ENCODE measurements around the gene GMFB.

The GMFB gene

DNA sequence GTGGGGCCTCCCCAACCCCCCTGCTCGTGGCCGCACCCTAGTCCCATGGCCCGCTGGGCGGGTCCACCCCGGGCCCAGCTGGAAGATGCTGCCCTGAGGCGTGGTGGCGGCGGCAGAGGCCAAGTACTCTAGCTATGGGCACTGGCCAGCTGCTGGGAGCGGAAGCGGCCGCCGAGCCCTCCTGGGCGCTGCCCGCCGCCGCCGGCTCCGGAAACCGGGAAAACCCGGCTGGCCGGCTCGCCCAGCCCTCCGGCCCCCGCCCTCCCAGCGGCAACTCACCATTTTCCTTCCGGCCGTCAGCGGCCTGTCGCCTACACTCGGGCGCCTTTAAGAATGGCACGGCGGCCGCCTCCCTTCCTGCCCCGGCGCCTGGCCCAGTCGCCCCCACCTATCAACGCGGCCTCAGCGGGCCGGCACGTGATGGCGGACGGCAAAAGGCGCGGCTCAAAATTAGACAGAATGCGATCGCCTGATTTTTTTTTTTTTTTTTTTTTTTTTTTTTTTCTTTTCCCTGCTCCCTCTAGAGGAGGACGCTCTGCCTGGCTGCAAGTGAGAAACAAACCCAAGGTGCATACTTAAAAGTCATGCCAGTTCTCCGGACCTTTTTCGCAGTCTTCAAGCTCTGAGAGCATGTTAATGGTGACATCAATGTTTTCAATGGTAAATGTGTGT, at the start of gene GMFB:
TSS of gene GMFB (minus strand) at position 335 of the 672 bp plus-strand sequence. CDS start at position 282, 53 bp downstream.
- DNase-seq (ENCODE audit: extremely low read depth in 1 of 2, low read depth in 1 of 2): peak; percentile 66 to 83

DNA sequence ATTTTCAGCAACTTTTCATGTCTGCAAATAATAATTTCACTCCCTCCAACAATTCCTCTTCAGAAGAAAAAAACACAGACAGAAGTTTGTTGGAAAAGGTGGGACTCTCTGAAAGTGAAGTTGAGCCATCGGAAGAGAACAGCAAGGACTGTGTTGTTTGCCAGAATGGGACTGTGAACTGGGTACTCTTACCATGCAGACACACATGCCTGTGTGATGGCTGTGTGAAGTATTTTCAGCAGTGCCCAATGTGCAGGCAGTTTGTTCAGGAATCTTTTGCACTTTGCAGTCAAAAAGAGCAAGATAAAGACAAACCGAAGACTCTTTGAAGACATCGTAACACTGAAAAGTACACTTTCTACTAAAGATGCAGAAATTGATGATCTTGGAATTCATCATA, 49.3 kb upstream of the GMFB start:
- DNase-seq (ENCODE audit: extremely low read depth in 1 of 2, low read depth in 1 of 2): no peak

DNA sequence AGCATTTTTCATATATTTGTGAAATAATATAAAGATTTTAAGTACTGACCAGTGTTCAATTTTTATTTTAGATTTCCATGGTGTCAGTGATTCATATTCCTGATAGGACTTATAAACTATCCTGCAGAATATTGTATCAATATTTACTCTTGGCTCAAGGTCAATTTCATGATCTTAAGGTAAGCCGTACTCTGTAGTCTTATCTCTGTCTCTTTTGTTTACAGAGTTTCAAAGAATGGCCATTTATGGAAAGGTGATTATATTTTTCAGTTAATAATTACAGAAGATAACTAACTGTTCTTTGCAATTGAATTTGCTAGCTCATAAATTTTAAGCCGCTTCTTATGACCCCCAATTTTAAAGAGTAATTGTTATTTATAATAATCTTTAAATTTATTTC, 48.9 kb upstream of the GMFB start:
- no peak for DNase-seq (ENCODE audit: extremely low read depth in 1 of 2, low read depth in 1 of 2)

DNA sequence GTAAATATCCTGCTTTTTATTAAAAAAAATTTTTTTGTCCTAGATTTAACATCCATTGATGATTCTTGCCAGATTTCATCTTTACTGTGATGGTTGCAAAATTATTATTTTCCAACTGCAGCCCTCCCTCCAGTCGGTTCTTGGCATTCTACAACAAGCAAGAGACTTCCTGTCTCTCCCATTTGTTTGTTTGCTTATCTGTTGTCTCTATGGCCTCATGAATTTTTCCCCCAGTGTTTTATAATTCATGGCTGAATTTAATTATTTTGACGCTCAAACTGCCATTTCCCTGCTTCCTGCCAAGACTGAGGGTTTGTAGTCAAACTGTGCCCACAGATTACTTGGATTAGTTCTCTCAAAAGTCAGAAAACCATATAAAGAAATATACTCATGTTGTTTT, 46.9 kb upstream of the GMFB start:
- no peak for DNase-seq (ENCODE audit: extremely low read depth in 1 of 2, low read depth in 1 of 2)

DNA sequence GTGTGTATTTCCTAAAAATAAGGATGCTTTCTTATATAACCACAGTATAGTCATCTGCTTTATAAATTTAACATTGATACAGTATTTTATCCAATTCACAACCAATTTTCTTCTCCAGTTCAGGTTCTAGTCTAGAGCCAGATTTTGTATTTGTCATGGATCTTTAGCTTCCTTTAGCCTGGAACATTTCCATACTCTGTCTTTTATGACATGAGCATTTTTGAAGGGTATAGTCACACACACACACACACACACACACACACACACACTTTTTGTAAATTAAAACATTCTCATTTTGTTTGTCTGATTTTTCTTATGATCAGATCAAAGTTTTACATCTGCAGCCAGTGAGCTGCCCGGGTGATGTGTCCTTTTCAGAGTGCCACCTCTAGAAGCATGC, 46.3 kb upstream of the GMFB start:
- DNase-seq (ENCODE audit: extremely low read depth in 1 of 2, low read depth in 1 of 2): no peak

DNA sequence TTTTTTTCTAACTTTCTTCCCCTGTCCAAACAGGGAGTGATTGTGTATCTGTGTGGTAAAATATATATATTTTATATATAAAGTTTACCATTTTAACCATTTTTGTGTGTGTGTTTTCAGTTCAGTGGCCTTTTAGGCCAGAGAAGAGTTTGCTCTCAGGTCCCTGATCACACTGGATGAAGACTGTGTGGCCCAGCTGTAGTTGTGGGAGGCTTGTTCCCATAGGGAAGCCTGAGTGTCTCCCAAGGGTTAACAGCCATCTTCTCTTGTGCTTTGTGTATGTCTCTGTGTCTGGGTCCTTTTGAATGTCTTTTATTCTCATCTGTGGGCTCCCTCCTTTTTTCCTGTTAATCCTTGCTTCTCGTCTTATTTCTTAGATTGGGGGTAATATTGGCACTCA, 44.3 kb upstream of the GMFB start:
- DNase-seq (ENCODE audit: extremely low read depth in 1 of 2, low read depth in 1 of 2): no peak

DNA sequence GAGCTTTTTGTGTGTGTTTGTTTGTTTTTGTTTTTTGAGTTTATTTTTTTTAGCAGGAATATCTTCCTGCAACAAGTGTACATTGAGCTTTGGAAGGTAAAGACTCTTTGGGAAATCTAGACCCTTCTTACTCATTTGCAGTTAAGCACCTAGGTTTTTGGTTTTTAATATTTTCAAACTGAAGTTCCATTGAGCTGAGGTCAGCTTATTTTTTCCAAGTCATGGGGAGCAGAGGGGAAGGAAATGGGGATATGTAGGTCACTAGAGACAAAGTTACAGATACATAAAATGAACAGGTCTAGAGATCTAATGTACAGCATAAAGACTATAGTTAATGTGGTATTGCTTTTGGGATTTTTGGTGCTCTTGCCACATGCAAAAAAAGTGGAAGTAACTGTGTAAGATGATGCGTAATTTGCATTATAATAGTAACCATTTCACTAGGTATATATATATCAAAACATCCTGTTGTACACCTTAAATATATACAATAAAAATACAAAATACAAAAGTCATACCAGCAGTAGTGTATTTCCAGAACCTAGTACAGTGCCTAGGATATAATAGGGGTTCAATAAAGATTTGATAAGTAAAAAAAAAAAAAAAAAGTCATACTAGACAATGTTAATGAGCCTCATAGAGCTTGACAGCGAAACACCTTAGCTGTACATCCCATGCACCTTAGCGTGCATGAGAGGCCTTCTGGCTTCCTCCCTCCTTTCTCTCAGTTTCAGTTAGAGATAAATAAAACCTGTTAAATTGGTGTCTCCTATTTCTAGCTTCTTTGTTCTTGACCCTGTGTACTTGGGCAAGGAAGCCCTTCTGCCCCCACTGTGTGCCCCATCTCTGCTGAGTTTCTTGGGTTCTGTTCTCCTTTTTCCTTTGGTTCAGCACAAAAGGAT, 43.6 kb upstream of the GMFB start:
- DNase-seq (ENCODE audit: extremely low read depth in 1 of 2, low read depth in 1 of 2): no peak

DNA sequence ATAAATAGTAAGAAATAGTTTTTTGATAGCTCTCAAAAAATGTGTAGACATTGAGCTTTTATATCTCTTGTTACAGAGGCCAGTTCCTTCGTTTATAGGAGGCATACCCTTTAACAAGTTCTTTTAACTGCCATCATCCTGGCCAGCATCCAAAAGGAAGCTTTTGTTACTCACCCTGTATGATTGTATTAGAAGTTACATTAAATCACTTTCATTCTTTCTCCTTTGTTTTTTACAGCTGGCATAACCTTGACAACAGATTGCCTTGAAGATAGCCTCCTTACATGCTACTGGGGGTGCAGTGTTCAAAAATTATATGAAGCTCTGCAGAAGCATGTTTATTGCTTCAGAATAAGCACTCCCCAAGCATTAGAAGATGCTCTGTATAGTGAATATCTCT, 41.0 kb upstream of the GMFB start:
- no peak for DNase-seq (ENCODE audit: extremely low read depth in 1 of 2, low read depth in 1 of 2)

DNA sequence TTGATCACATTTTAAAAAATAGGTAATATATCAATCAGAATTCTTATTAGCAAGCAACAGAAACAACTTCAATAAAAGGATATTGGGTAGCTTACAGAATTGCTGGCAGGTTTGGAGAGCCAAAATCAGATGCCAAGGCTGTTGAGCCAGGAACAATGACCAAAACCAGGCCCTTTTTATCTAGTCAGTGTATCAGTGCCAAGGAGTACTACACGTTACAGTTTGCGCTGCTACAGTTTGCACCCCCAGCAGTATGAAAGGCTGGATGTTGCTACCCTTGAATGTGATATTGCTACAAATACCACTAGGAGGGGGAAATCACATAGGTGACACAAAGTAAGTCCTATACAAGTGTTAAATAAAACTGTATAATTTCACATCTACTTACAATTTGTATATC, 40.2 kb upstream of the GMFB start:
- DNase-seq (ENCODE audit: extremely low read depth in 1 of 2, low read depth in 1 of 2): no peak

DNA sequence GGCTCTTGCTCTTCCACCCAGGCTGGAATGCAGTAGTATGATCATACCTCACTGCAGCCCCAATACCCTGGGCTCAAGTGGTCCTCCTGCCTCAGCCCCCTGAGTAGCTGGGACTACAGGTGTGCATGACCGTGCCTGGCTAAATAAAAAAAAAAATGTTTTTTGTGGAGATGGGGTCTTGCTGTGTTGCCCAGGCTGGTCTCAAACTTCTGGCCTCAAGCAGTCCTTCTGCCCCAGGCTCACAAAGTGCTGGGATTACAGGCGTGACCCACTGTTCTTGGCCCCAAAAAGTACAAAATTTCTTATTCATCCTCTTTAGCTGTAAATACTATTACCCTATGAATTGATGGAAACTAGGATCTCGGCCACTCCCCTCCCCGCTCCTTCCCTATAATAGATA, 35.6 kb upstream of the GMFB start:
- DNase-seq (ENCODE audit: extremely low read depth in 1 of 2, low read depth in 1 of 2): no peak

DNA sequence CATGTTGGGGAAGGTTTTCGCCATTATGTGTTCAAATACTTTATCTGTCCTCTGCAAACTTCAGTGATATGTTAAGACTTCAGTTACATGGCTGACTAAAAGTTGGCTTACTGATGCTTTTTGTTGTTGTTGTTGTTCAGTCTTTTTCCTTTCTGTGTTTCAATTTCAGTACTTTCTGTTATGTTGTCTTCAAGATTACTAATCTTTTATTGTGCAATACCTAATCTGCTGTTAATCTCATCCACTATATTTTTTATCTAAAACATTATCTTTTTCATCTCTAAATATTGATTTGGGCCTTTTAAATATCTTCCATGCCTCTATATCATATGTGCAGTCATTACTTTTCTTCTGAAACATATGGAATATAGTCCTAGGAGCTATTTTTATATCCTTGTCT, 27.9 kb upstream of the GMFB start:
- no peak for DNase-seq (ENCODE audit: extremely low read depth in 1 of 2, low read depth in 1 of 2)

DNA sequence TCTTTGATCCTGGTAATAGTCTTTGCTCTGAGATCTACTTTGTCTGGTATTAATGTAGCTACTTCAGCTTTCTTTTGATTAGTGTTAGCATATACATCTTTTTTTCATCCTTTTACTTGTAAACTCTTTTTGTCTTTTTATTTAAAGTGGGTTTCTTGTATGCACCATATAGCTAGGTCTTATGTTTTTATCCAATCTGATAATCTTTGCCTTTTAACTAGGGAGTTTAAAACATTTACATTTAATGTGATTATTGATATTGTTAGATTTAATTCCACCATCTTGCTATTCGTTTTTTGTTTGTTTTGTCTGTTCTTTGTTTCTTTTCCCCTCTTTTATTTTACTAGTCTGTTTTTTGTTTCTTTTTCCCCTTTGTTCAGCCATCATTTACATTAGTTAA, 26.9 kb upstream of the GMFB start:
- DNase-seq (ENCODE audit: extremely low read depth in 1 of 2, low read depth in 1 of 2): no peak

DNA sequence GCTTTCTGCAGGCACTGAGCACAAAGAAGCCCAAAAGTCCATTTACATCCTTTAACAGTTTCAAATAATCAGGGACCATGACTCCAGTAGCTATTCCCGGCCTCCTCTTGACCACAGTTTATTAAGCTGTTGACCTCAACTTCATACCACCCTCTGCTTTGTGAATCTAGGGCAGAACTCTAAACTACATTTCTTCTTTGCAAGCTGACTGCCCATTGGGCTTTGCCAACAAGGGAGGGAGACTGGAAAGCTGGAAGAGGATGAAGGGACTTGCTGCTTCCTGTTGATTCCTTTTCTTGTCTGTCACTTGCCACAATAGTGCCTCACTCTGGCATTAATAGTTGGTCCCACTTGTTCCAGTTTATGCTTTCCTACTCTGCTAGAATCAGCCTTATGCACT, 23.6 kb upstream of the GMFB start:
- no peak for DNase-seq (ENCODE audit: extremely low read depth in 1 of 2, low read depth in 1 of 2)

DNA sequence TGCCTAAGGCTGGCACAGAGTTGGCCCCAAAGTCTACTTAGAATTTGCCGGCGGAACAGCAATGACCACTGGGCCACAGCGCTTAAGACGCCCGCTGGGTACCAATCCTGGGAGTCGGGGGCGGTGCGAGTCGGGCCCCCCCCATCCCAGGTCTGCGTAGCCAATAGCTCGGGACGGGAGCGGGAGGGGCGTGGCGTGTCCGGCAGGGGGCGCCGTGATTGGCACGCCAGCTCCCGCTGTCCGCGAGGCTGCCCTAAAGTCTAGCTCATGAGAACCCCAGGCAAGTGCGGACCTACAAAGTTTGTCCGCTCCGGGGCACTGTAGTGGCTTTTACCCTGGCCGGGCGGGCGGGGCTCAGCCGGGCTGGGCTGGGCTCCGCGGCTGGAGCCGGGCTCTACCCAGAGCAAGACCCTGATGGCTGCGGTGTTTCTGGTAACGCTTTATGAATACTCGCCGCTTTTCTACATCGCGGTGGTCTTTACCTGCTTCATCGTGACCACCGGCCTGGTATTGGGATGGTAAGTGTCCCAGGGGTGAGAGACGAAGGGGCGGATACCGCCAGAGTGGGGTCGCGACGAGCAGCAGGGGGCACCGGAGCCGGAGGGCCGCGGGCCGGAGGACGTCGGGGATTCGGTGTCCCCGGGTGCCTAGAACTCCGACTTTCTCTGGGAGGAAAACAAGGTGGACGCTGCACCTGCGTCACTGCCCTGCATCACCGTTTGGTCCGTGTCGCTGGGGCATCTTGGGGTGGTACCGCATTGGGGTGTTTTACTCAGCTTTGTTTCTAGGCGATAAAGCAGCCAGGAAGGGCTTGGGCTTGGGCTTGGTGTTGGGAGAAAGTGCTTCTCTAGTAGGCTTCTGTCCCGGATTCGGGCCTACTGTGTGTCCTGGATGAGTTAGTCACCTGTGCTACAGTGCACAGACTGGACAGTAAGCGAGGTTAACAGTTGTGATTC, 21.0 kb upstream of the GMFB start, which contains the start of gene CGRRF1:
TSS of gene CGRRF1 (plus strand) at position 361 of the 956 bp plus-strand sequence. CDS start at position 415, 54 bp downstream.
- peak; percentile 88 to 95 for DNase-seq (ENCODE audit: extremely low read depth in 1 of 2, low read depth in 1 of 2)

DNA sequence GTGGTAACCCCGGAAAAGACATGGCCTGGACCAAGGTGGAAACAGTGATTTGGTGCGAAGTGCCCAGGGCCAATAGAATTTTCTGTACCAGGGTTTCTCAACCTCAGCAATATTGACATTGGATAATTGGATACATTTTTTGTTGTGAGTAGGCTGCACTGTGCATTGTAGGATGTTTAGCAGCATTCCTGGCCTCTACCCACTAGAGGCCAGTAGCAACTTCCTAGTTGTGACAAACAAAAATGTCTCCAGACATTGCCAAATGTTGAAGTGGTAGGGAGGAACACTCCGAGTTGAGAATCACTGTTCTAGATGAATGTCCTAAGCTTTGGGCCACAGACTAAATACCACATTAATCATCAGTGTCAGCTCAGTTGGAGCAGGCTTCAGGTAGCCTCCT, 14.7 kb upstream of the GMFB start:
- no peak for DNase-seq (ENCODE audit: extremely low read depth in 1 of 2, low read depth in 1 of 2)

DNA sequence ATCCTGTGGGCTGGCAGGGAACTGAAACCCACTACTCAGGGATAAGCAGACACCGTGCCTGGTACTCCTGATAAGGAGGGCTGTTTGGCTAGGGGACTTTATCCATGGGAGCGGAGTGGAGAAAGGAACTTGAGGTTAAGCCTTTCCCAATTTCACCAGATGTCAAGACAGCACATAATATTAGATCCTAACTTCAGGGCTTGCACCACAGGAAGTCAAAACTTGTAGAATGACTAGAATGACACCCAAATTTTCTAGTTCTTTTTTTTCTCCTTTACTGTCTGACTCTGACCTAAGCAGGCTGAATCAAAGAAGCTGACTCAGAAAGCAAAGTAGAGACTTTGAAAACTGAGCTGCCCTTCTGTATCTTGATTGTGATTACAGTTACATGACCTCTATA, 13.8 kb upstream of the GMFB start:
- no peak for DNase-seq (ENCODE audit: extremely low read depth in 1 of 2, low read depth in 1 of 2)

DNA sequence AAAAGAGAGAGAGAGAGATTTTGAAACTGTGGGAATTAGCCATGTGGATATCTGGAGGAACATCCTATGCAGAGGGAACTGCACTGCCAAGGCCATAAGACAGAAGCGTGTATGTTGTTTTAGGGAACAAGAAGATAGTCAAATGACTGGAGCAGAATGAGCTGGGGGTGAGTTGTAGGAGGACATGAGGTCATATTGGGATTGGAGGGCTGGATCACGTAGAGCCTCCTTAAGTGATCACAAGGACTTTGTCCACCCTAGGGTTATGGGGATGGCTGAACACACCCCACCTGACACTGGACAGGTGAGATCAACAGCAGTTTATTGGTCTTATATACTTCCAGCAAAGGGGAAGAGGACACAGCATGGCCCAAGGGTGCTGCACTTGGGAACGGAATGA, 12.7 kb upstream of the GMFB start:
- no peak for DNase-seq (ENCODE audit: extremely low read depth in 1 of 2, low read depth in 1 of 2)

DNA sequence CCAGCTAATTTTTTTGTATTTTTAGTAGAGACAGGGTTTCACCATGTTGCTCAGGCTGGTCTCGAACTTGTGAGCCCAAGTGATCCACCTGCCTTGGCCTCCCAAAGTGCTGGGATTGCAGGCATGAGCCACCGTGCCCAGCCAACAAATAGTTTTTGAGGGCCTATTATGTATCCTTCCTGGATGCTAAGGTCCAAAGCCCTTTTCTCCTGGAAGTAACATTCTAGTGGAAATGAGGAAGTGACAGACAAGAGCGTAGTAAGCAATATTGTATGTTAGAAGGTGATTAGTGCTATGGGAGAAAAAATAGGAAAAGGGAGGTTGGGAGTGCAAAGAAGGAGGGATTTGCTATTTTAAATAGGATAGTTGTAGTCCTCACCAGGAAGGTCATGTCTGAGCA, 12.0 kb upstream of the GMFB start:
- no peak for DNase-seq (ENCODE audit: extremely low read depth in 1 of 2, low read depth in 1 of 2)

DNA sequence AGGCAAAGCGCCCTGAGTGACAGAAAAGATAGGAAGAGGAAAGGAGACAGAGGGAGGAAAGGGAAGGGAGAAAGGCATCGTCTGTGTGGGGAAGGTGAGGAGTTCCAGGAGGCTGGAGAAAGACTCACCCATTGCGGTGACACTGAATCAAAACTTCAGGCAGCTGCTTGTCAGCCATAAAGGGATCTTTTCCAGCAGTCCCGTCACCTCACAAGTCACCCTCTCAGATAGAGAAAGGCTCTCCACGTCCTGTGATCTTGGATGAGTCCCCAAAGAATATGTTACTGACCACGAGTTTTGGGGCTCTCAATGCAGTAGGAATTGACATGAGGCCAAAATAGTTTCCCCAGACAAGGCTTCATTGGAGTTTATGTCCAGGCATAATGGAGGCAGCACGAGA, 9.8 kb upstream of the GMFB start:
- DNase-seq (ENCODE audit: extremely low read depth in 1 of 2, low read depth in 1 of 2): no peak

DNA sequence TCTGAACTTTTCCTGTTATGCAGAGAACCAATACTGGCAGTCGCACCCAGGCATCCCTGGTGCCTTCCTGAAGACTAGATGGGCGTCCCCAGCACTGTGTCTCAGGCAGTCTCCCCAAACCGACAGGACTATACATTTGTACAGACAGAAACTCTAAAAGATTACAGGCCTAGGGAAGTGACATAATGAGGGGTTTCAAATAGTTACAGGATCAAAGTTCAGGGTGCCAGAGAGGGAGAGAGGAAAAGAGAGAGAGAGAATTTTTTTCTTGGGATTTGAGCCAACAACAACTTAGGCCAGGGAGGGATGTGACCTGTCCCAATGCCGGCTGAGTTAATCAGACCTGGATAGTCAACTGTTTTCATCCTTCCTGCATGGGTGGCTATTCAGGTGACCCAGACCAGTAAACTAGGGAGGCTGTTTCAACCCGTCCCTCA, 9.3 kb upstream of the GMFB start:
- no peak for DNase-seq (ENCODE audit: extremely low read depth in 1 of 2, low read depth in 1 of 2)

DNA sequence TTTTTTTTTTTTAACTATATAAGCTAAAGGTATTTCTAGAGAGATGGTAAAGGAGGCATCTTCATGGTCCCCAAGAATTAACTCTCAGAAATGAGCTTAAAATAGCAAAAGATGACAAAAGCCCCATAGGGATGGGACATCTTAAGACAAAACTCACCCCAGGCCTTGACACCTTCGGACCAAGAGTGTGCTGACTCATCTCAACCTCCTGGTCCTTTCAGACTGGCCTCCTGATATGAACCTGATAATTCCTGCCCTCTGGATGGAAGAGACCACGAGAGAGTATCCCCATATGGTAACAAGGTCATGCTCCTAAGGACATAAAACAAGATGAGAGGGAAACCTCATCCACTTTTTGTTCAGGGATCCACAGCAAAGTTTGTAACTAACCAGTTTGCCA, 8.4 kb upstream of the GMFB start:
- DNase-seq (ENCODE audit: extremely low read depth in 1 of 2, low read depth in 1 of 2): no peak

Data from activated CD8-positive, alpha-beta memory T cell treated with anti-CD3 and anti-CD28 coated beads for 1 hour (primary cell).